Cardiac fibroblast (primary cell): ENCODE measurements around the gene GEN1.

ENCODE experiments used
- DNase-seq, 2 donors: peaks; one replicate each; pipeline versions ENCODE4 v3.0.0 to v3.0.0-alpha.2; 2010; ENCODE audit warnings: low read depth in 2 of 2
- H3K4me3 ChIP-seq, 2 donors: replicated peaks in 1 of 2; 1 replicate in 1 of 2; 2 replicates in 1 of 2; pipeline ENCODE4 v1.5.1; 2011; ENCODE audit warnings: low read depth in 2 of 2, low read length in 2 of 2, mild to moderate bottlenecking in 2 of 2, moderate library complexity in 1 of 2
- CTCF ChIP-seq: IDR thresholded peaks from one replicate; pipeline ENCODE4 v1.5.1; 2011; ENCODE audit warnings: low read depth, mild to moderate bottlenecking, low read length, inconsistent platforms

Gene GEN1

DNA sequence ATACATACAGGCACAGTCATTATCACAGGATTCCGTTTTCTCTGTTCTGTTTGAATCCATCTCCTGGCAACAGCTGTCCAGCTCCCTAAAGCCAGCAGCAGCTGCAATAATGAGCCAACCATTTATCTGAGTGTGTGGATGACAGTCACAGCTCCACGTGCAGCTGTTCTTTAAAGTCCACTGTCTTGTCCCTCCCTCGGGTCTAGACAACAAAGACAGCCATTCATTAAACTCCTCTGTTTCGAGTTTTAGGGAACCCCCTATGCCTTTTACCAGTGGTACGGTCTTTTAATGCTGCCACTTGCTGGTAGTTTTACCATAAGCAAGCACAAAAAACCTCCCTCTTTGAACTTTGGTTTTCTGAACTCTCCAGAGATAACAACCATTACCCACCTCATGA, 46.3 kb downstream of the GEN1 start:
- TF ChIP-seq CTCF = no peak
- peak; percentile 39 to 46 for DNase-seq
- H3K4me3 ChIP-seq = no peak overlapping the region

DNA sequence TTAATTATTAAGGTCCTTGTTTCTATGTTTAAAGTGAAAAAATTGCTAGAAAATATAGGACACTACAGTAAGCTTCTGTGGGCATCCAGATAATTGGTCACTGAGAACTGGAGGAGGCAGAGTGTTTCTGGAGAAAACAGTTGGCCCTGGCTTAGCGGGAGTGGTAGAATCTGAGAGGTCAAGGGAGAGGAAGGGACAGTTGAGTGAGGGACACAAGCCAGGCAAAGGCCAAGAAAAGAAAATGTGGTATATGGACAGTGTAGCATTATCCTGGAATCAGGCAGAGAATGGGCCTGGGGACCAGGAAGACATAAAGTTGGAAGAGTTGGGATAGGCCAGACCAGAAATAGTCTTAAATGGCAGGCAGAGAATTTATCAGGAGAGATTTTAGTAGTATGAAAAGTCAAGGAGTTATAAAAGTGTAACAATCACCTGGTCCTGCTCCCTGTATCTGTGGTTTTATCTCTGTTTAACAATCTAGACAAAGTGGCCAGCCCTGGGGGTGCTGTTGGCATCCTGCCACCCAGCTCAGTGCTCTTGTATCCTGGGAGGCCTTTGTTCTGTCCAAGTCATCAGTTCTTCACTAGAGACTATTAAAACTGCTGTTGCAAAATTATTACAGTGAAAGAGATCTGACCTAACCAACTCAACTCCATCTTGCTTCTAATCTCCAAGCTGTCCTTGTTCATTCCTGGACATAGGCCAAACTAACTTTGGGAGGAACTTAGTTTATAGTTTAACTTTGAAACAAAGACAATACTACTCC, 46.9 kb downstream of the GEN1 start:
- H3K4me3 ChIP-seq = no peak overlapping the region
- no peak for TF ChIP-seq CTCF
- no peak for DNase-seq

- TF ChIP-seq CTCF = no peak
- no peak for DNase-seq
- H3K4me3 ChIP-seq = no peak overlapping the region
Observed at GRCh38 chr2:17803497-17803896, 49.6 kb downstream of the GEN1 start.

DNA sequence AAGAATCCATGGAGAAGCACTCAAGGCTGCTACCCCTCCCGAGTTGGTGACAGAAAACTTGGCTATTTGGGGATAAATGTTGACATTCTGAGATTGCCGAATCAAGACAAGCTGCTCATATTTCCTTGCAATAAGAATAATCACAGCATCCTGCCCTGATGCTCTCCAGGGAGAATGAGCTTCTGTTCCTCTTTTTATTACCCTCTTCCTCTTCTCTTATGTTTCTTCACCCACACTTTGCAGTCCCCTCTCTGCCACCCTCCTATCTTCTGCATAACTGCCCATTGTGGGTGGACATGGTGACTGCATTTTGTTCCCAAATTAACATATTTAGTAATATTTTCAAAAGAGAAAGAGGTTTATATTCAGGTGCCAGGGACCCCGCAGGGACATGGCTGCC, 50.4 kb downstream of the GEN1 start:
- no peak overlapping the region for H3K4me3 ChIP-seq
- no peak for TF ChIP-seq CTCF
- DNase-seq = no peak

DNA sequence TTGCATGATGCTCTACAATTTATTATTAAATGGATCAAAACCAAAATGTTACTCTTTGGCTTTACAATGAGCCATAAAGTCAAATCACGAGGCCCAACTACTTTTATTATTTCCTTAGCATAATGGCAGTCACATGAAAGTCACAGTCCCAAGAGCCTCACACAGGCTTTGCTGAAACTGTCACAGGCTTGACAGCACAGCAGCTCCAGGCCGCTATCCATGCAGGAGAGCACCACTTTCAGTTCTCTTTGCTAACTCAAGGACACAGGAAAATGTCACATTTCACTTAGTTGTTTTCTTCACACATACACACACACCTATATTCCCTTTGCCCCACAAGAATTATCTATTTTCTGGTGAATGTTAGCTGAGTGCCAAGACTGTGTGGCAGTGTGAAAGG, 51.2 kb downstream of the GEN1 start:
- no peak for DNase-seq
- no peak overlapping the region for H3K4me3 ChIP-seq
- no peak for TF ChIP-seq CTCF

GRCh38 chr2:17805717-17806363, 51.9 kb downstream of the GEN1 start:
- DNase-seq = no peak
- no peak for TF ChIP-seq CTCF
- no peak overlapping the region for H3K4me3 ChIP-seq
